ENCODE measurements around the gene UHRF1.
A peak's percentile ranks its signal among the peaks of the same experiment; 100 is the strongest.

The UHRF1 gene

GRCh38 chr19:4965061-4965460 lies 55.8 kb downstream of the UHRF1 start:
- Mint-ChIP-seq H3K9me3 (no peaks in the 10 kb centered on the region), H3K4me1 (ENCODE audit: low read depth) (peaks cover 14% of the 10 kb centered on the region), H3K36me3 (ENCODE audit: low read depth) (peaks cover 5% of the 10 kb centered on the region), H3K27ac (no peak overlapping the region), H3K4me3 (no peak overlapping the region), H3K27me3 (no peaks in the 10 kb centered on the region)
- intact Hi-C loops (cut with micrococcal nuclease) = loop anchor here (5.0 kb wide), 1 partner anchor 53 kb away; no protein-coding TSS in a partner anchor

- H3K36me3 Mint-ChIP-seq (ENCODE audit: low read depth) = peaks cover 20% of the 10 kb centered on the region
- no peaks in the 10 kb centered on the region for H3K9me3 Mint-ChIP-seq
- no peak overlapping the region for H3K4me3 Mint-ChIP-seq
- intact Hi-C loops (cut with micrococcal nuclease) = loop anchor here (5.0 kb wide), 1 partner anchor 54 kb away; no protein-coding TSS in a partner anchor
- peak overlapping the region; percentile 41 for H3K27ac Mint-ChIP-seq
- peaks cover 30% of the 10 kb centered on the region for H3K4me1 Mint-ChIP-seq (ENCODE audit: low read depth)
- H3K27me3 Mint-ChIP-seq = no peaks in the 10 kb centered on the region
Observed at GRCh38 chr19:4966591-4966990, 57.3 kb downstream of the UHRF1 start.

- H3K4me3 Mint-ChIP-seq = peak overlapping the region; percentile 79
- peaks cover 43% of the 10 kb centered on the region for H3K4me1 Mint-ChIP-seq (ENCODE audit: low read depth)
- intact Hi-C loops (cut with micrococcal nuclease) = loop anchor here (5.0 kb wide), 1 partner anchor 56 kb away; no protein-coding TSS in a partner anchor
- H3K27ac Mint-ChIP-seq = peak overlapping the region; percentile 86
- no peaks in the 10 kb centered on the region for H3K27me3 Mint-ChIP-seq
- H3K36me3 Mint-ChIP-seq (ENCODE audit: low read depth) = peaks cover 33% of the 10 kb centered on the region
- no peaks in the 10 kb centered on the region for H3K9me3 Mint-ChIP-seq
Observed at GRCh38 chr19:4967738-4968461, 58.6 kb downstream of the UHRF1 start.

GRCh38 chr19:4968462-4969291 lies 59.4 kb downstream of the UHRF1 start, which contains the start of gene KDM4B:
TSS of gene KDM4B (plus strand) at chr19:4969113. CDS start at chr19:5032891, 63,778 bp downstream.
- H3K4me3 Mint-ChIP-seq = peak within 1 kb of the TSS; percentile 92
- H3K4me1 Mint-ChIP-seq (ENCODE audit: low read depth) = peaks cover 46% of the 10 kb centered on the region
- H3K36me3 Mint-ChIP-seq (ENCODE audit: low read depth) = peaks cover 33% of the 10 kb centered on the region
- no peaks in the 10 kb centered on the region for H3K9me3 Mint-ChIP-seq
- intact Hi-C loops (cut with micrococcal nuclease) = loop anchor here (5.0 kb wide), 1 partner anchor 56 kb away; no protein-coding TSS in a partner anchor
- H3K27ac Mint-ChIP-seq = peak within 1 kb of the TSS; percentile 86
- H3K27me3 Mint-ChIP-seq = no peaks in the 10 kb centered on the region

GRCh38 chr19:4969292-4969771 lies 60.0 kb downstream of the UHRF1 start:
- H3K4me1 Mint-ChIP-seq (ENCODE audit: low read depth) = peaks cover 51% of the 10 kb centered on the region
- H3K9me3 Mint-ChIP-seq = no peaks in the 10 kb centered on the region
- peak overlapping the region; percentile 86 for H3K27ac Mint-ChIP-seq
- H3K27me3 Mint-ChIP-seq = no peaks in the 10 kb centered on the region
- intact Hi-C loops (cut with micrococcal nuclease) = loop anchor here (5.0 kb wide), 1 partner anchor 57 kb away; no protein-coding TSS in a partner anchor
- H3K4me3 Mint-ChIP-seq = peak overlapping the region; percentile 92
- H3K36me3 Mint-ChIP-seq (ENCODE audit: low read depth) = peaks cover 33% of the 10 kb centered on the region

GRCh38 chr19:4969772-4970531 lies 60.7 kb downstream of the UHRF1 start:
- intact Hi-C loops (cut with micrococcal nuclease) = loop anchor here (5.0 to 10.0 kb wide), 2 partner anchors 55 to 58 kb away; no protein-coding TSS in a partner anchor
- H3K9me3 Mint-ChIP-seq = no peaks in the 10 kb centered on the region
- H3K27ac Mint-ChIP-seq = peak overlapping the region; percentile 86
- peaks cover 57% of the 10 kb centered on the region for H3K4me1 Mint-ChIP-seq (ENCODE audit: low read depth)
- no peaks in the 10 kb centered on the region for H3K27me3 Mint-ChIP-seq
- peak overlapping the region; percentile 92 for H3K4me3 Mint-ChIP-seq
- peaks cover 39% of the 10 kb centered on the region for H3K36me3 Mint-ChIP-seq (ENCODE audit: low read depth)

GRCh38 chr19:4970558-4971423 lies 61.5 kb downstream of the UHRF1 start:
- peaks cover 40% of the 10 kb centered on the region for H3K36me3 Mint-ChIP-seq (ENCODE audit: low read depth)
- H3K4me3 Mint-ChIP-seq = peak overlapping the region; percentile 92
- H3K9me3 Mint-ChIP-seq = no peaks in the 10 kb centered on the region
- intact Hi-C loops (cut with micrococcal nuclease) = loop anchor here (10.0 kb wide), 1 partner anchor 54 kb away; no protein-coding TSS in a partner anchor
- H3K4me1 Mint-ChIP-seq (ENCODE audit: low read depth) = peaks cover 64% of the 10 kb centered on the region
- peak overlapping the region; percentile 86 for H3K27ac Mint-ChIP-seq
- no peaks in the 10 kb centered on the region for H3K27me3 Mint-ChIP-seq

- intact Hi-C loops (cut with micrococcal nuclease) = loop anchor here (10.0 kb wide), 1 partner anchor 53 kb away; no protein-coding TSS in a partner anchor
- Mint-ChIP-seq H3K4me3 (peak overlapping the region; percentile 92), H3K4me1 (ENCODE audit: low read depth) (peaks cover 70% of the 10 kb centered on the region), H3K27me3 (no peaks in the 10 kb centered on the region), H3K9me3 (no peaks in the 10 kb centered on the region), H3K27ac (peak overlapping the region; percentile 86), H3K36me3 (ENCODE audit: low read depth) (peaks cover 40% of the 10 kb centered on the region)
Observed at GRCh38 chr19:4971424-4971793, 62.1 kb downstream of the UHRF1 start.

GRCh38 chr19:4971816-4972495 lies 62.7 kb downstream of the UHRF1 start:
- no peaks in the 10 kb centered on the region for H3K27me3 Mint-ChIP-seq
- peak overlapping the region; percentile 86 for H3K27ac Mint-ChIP-seq
- H3K9me3 Mint-ChIP-seq = no peaks in the 10 kb centered on the region
- H3K36me3 Mint-ChIP-seq (ENCODE audit: low read depth) = peaks cover 46% of the 10 kb centered on the region
- H3K4me3 Mint-ChIP-seq = peak overlapping the region; percentile 92
- H3K4me1 Mint-ChIP-seq (ENCODE audit: low read depth) = peaks cover 76% of the 10 kb centered on the region
- intact Hi-C loops (cut with micrococcal nuclease) = loop anchor here (10.0 kb wide), 1 partner anchor 53 kb away; no protein-coding TSS in a partner anchor

- H3K4me3 Mint-ChIP-seq = no peak overlapping the region
- H3K36me3 Mint-ChIP-seq (ENCODE audit: low read depth) = peaks cover 53% of the 10 kb centered on the region
- H3K4me1 Mint-ChIP-seq (ENCODE audit: low read depth) = peaks cover 83% of the 10 kb centered on the region
Observed at GRCh38 chr19:4972509-4973230, 63.4 kb downstream of the UHRF1 start.

GRCh38 chr19:4974880-4975469 lies 65.7 kb downstream of the UHRF1 start:
- intact Hi-C loops (cut with micrococcal nuclease) = loop anchor here (10.0 kb wide), 1 partner anchor 50 kb away; no protein-coding TSS in a partner anchor
- peak overlapping the region; percentile 24 for H3K4me3 Mint-ChIP-seq
- no peaks in the 10 kb centered on the region for H3K9me3 Mint-ChIP-seq
- peaks cover 89% of the 10 kb centered on the region for H3K4me1 Mint-ChIP-seq (ENCODE audit: low read depth)
- peak overlapping the region; percentile 90 for H3K27ac Mint-ChIP-seq
- peaks cover 61% of the 10 kb centered on the region for H3K36me3 Mint-ChIP-seq (ENCODE audit: low read depth)
- H3K27me3 Mint-ChIP-seq = no peaks in the 10 kb centered on the region

More at GRCh38 chr19:4972509-4973230, 63.4 kb downstream of the UHRF1 start:
- Mint-ChIP-seq H3K9me3 (no peaks in the 10 kb centered on the region), H3K27ac (peak overlapping the region; percentile 57), H3K27me3 (no peaks in the 10 kb centered on the region)
- intact Hi-C loops (cut with micrococcal nuclease) = loop anchor here (10.0 kb wide), 1 partner anchor 52 kb away; no protein-coding TSS in a partner anchor
